Cerebellar cortex (tissue), 1 donor: ENCODE measurements around the gene SHQ1.
A peak's percentile ranks its signal among the peaks of the same experiment; 100 is the strongest.
"Not testable (repeated sequence)": the region's sequence is repeated elsewhere in the genome, so short reads cannot be mapped to it uniquely, and the experiment has no call there.

Source experiments
- DNase-seq: peaks from one replicate; pipeline ENCODE4 v3.0.0-alpha.2; 2015; ENCODE audit warnings: low spot score

The SHQ1 gene

DNA sequence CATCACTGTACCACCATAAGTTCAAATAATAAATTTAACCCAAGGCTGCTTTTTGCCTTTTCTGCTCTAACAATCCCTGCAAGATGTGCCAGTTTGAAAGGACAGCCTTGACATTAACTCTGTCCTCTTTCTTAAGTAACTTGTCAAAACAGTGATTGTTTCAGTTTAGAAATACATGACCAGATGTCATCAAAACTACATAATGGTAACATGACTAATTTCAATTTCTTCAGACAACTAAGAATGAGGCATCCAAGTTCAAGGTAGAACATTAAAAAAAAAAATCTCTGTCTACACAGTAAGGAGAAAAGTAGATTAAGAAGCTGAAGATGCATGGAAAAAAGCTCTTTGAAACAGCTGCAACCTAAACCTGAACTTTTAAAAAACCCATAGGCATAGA is 47.4 kb downstream of the SHQ1 start:
- DNase-seq, result no peak

DNA sequence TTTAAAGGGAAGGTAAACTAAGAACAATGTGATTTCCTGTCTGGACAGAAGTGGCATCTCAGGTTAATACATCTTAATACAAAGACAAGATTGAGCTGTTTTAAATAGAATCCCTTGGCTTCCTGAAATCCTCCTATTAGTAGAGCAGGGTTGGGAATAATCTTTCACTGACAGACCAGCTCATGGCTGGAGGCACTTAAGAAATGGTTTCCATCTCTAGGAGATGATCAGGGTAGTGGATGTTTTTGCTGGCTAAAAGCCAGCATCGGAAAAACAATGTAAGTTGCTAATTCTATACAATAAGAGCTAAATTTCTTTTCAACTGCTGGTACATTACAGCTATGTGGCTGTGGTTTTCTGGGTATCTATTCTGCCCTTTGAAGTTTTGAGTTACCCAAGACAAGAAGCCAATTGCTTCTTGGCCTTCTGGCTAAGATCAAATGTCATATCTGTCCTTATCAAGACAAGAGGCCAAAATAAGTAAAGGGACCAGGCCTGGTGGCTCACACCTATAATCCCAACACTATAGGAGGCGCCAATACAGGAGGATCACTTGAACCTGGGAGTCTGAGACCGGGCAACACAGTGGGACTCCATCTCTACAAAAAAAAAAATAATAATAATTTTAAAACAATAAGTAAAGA is 49.6 kb downstream of the SHQ1 start:
- no peak for DNase-seq

DNA sequence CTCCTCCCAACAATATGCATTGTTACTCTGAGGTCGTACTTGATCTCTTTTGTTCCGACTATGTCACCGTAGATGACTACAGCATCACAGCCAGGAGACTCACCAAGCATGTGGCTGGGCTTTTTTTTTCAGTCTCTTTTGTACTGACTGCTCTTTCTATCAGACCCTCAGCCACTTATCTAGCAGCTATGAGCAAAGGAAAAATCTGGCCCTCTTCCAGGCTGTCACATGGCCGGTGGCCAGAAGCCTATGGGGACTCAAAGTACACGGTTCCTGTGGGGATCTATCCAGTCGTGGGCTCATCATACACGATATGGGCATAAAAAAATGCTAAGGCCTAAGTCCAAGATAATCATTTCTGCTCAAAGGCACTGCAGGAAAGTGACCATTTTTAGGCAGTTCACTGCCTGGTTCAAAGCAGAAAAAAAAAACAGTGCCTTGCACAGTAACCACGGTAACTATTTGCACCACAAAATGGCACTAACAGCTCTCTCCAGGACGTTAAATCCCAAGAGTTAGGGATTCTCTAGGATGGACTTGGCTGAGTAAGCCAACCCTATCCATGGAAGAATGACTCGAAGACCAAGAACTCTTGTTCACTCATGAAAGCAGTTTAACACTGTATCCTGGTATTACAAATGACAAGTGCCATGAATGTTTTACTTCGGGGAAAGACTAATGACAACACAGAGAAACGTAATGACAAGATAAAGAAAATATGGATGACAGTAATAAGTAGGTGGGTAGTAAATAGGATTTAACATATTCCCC is 50.3 kb downstream of the SHQ1 start:
- DNase-seq, result peak; percentile 7

GRCh38 chr3:72794079-72794478 is 54.2 kb downstream of the SHQ1 start:
- DNase-seq, result no peak

DNA sequence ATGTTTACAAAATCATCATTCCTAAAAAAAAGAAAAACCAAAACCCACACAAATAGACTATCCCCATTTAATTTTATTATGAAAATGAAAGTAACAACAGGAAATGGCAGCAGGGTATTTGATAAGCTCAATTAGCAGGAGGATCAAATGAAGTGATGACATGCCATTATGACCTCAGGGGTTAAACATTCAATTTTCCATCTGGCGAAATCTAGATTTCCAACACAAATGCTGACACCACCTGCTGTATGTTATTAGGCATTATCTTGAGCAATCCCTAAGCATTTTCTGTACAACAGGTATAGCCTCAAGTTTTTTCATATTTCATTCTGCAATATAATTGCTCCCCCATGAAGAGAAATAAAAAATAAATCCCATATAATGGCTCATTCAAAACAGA is 57.1 kb downstream of the SHQ1 start:
- no peak for DNase-seq

- no peak for DNase-seq
Observed at GRCh38 chr3:72789786-72790185, 58.5 kb downstream of the SHQ1 start.

GRCh38 chr3:72788232-72788631 is 60.0 kb downstream of the SHQ1 start:
- DNase-seq, result not testable (repeated sequence)

DNA sequence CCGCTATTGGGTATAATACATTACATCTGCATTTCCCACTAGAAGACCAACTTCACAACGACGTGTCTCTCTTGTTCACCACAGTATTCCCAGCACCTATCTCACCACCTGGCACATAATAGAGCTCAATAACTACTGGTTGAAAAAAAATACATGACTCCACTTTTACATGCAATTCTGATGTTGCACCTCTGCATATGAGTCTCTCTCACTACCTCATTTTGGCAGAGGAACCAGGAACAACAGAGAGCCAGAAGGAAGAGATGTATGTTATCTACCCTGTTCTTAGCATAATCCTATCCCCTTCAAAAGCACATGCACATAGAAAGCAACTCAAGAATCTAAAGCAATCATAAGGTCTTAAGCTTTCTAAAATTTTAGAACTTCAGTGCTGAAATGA is 61.6 kb downstream of the SHQ1 start:
- no peak for DNase-seq

DNA sequence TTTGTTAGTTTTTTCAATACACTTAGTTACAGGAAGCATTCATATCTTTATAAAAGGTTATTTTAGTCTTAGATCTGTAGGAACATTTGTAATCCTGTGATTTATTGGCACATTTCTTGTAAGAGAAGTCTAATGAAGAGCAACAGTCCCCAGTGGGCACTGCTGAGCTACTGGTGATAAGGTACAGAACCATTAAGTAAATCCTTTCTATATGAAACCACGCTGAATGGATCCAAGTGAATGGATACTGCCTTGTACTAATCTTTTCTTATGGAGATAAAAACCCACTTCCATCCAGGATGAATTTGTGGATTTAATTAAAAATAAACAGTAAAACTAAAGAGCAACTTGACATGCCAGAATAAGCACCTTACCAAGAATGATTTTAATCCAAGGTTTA is 64.0 kb downstream of the SHQ1 start:
- no peak for DNase-seq

DNA sequence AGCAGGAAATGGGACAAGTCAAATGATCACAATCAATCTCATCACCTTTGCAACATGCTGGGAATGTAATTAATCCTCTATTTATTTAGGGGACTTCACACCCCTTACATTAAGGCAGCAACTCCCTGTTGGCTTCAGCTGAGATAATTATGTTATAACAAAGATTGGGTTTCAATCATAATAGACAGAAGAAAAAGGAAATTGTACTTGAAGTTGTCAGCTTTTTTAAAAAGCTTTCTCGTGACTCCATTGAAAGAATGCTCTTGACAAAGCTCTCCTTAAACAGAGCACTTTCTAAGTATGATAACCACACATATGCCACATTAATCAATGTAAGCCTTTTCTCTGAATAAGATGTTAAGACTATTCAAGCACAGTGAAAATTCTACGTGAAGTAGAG is 65.7 kb downstream of the SHQ1 start:
- DNase-seq, result no peak

DNA sequence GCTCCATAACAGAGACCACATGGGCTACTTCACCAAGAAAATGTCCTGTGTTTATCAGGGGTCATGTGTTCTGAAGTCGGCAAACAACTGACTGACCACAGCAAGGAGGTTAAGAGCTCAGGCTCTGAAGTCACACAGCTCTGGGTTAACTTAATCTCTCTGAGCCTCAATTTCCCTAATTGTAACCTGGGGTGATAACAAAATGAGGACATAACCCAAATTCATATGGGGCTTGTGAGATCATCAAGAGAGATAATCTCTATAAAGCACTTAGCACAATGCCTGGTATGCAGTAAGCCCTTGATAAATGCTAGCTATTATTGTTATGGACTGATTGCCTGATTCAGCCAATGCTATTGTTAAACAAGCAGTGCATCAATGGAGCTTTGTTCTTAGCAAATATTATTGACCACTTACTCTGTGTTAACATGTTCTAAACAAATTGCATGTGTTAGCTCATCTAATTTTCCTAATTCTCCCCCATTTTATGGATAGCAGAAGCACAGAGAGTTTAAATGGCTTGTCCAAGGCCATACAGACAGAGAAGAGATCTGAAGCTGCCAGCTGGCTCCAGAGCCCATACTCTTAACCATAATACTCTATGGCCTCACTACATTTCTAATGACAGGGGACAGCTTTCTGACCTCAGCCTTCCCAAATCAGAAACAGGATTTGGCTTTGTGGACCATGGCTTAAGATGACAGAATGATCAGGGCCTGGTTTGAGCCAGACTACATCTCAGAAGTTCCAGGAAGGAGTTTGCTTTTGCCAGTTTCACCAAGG is 78.3 kb downstream of the SHQ1 start:
- DNase-seq, result no peak

DNA sequence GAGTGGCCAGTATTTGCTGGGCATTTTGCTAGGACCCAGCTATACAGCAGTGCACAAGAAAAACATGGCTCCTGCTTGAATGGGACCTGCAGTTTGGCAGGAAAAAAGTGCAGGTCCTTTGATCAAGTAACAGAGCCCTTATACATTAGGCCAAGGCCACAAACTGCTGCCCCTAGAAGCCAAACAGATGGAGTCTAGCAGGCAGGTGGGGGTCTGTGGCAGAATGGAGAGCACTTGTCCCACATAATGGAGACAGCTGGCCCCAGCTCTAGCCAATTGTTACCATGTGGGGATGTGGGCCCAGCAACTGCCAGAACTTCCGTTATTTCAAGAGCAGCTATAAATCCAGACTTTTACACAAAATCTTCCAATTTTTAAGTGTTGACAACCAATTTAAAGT is 79.3 kb downstream of the SHQ1 start:
- peak; percentile 2 for DNase-seq

DNA sequence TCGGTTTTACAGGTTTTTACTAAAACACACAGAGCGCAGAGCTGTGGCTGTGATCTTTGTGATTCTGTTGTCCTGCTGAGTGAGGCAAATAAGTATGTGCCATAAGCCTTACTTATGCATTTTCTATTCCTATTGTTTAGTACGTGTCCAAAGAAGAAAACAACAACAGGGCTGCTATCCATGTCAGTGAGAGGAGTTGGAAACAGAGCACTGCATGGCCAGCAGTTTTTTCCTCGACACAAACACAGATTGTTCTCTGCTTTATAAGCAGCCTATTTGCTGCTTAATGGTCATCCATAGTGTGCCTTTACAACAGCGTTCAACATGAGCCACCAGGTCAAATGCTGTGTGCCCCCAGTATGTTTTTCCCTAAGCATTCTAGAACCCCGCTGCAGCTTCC is 79.8 kb downstream of the SHQ1 start:
- peak; percentile 5 for DNase-seq

DNA sequence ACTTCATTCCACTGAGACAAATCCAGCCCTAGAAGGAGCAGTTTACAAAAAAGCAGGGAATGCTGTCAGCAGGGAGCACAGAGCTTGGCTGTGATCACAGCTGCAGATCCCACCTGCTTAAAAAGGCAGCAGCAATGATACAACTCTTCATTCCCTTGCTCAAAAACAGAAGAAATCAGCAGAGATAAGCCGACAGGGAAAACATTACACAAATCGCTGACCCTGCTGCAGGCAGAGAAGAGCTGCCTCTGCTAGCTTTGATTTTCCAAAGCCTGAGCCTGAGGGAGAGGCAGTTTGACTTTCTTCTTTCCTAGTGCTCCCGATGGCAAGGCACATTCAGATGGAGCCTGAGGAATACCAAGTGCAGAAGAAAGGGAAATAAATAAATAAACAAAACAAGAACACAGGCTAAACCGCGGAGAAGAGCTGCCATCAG is 80.2 kb downstream of the SHQ1 start:
- peak; percentile 22 for DNase-seq

- DNase-seq, result no peak
Observed at GRCh38 chr3:72766866-72767265, 81.4 kb downstream of the SHQ1 start.

DNA sequence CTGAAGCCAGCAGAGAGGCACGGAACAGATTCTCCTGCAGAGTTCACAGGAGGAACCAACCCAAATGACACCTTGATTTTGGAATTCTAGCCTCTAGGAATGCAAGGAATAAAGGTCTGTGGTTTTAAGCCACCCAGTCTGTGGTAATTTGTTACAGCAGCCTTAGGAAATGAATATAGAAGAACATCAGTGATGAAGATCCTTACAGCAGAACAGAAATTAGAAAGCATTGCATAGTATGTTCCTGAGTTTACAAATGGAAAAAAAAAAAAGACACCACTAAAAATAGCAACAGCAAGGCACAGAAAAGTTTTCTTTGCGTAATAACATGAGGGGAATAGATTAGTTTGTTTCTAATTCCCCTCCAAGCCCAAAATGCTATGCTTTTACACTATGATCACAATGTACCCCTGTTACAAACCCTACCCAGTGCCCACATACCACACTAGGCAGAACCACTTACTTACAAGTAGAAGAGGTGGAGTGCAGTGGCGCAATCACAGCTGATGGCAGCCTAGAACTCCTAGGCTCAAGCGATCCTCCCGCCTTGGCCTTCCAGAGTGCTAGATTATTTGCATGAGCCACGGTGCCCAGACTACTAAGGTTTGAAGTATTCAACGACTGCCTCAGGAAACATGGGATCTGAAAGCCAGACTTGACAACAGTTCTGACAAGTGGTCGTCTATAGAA is 84.3 kb downstream of the SHQ1 start:
- no peak for DNase-seq

DNA sequence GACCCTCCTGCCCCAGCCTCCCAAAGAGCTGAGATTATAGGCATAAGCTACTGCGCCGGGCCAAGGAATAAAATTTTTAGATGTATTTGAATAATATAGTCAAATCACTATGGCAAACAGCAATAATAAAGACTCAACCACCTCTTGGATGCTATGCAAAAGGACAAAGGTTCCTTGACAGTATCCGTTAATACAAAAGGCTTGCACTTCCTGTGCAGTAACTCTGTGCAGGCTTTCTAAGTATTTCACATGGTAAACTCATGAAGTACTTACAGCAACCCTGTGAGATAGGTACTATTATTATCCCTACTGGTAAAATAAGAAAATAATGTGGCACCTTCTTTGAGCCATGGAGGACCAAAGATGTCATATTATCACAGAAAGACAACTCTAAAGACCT is 86.8 kb downstream of the SHQ1 start:
- no peak for DNase-seq

- DNase-seq, result no peak
Observed at GRCh38 chr3:72760225-72760624, 88.0 kb downstream of the SHQ1 start.

DNA sequence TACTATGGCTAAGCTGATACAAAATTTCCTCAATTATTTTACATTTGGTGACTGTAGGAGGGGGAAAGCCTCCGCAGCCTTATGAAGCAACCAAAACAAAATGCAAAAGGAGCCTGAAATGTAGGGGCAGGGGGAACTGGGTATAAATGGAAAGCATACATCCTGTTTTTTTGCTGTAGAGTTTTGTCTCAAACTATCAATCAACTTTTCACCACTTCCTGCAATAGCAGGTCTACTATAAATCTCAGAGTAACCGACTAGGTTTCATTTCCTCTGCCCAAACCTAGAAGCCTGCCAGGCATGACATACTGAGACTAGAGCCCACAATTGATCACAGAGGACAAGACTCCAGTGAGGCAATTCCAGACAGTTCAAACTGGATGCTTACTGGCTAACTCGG is 91.3 kb downstream of the SHQ1 start:
- no peak for DNase-seq

DNA sequence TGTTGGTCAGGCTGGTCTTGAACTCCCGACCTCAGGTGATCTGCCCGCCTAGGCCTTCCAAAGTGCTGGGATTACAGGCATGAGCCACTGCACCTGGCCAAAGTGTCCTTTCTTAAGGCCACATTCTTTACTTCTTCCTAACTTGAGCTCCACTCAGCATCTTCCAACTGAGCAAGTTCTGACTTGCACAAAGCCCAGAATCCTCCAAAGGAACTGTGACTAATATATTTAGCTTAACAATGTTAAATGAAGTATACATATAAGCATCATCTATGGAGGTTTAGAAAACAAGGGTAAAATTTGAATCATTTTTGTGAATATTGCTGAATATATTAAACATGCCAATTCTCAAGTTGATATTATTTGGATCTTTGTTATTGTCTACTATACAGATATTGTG is 93.7 kb downstream of the SHQ1 start:
- no peak for DNase-seq

- DNase-seq, result no peak
Observed at GRCh38 chr3:72753495-72753894, 94.8 kb downstream of the SHQ1 start.

DNA sequence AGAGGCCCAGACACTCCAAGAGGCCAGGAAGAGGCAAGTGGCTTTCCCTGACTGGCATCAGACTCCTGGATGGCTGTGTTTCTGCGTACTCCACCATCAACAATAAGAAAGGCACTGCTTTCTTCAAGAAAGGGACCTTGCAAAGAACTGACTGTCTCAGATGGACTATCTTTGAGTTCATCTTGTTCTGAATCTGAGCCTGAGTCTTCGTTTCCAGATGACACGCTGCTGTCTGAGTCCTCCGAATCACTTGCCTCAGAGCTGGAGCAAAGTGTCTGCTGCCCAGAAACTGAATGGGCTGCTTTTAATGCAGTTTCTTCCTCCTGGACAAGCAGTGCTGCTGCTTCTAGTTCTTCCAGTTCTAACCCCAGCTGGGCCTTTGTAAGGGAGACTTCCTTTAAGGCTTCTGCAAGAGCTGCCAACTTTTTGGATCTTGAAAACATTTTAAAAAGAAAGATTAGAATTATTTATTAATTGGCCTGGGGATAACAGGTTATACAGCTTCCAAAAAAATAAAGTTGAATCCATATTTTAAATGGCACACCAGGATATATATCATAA is 97.8 kb downstream of the SHQ1 start:
- DNase-seq, result no peak
